DMS 273 (cell line): ENCODE measurements around the gene HMX1.

Experiments
- DNase-seq: peaks from one replicate; lab custom pipeline; 2025; ENCODE audit not compliant: unreplicated experiment; lab: John Stamatoyannopoulos, UW

Gene HMX1

DNA sequence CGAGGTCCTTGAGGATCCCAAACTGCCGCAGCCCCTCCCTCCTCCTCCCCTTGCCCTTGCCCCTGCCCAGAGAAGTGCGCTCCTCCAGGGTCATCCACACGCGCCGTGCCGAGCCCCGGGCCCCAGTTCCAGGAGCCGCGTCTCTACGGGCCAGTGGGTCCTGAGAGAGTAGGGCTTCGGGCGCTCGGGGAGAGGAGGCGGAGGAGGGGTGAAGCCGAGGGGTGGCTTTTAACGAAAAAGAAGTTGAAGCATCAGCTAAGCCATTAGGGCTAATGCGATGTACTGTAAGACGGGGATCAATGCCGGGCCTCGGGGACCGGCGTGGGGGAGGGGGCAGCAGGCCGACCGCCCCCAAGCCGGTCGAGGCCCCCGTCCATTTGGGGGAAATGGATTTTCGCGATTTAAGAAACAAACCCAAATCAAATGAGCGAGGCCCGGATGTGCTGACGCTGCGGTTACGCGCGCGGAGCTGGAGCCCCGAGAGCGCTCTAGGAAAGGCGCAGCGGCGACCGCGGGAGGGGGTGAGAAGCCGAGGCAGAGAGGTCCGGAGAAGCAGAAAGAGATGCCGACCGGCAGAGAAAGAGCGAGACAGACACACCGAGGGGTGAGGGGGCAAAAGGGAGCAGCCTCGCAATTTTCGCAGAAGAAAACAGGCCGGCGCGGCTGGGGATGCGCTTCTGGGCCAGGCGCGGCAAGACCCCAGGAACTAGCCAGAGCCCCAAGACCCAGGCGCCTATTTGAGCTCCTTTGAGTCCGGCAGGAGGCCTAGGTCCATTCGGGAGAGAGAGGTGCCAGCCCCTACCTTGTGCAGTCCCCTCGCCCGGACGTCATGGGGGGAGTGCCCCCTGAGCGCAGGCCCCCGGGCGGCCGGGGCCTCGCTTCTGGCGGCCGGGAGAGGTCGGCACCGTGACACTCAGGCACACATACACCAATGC is 13.6 kb downstream of the HMX1 start:
- no peak for DNase-seq

DNA sequence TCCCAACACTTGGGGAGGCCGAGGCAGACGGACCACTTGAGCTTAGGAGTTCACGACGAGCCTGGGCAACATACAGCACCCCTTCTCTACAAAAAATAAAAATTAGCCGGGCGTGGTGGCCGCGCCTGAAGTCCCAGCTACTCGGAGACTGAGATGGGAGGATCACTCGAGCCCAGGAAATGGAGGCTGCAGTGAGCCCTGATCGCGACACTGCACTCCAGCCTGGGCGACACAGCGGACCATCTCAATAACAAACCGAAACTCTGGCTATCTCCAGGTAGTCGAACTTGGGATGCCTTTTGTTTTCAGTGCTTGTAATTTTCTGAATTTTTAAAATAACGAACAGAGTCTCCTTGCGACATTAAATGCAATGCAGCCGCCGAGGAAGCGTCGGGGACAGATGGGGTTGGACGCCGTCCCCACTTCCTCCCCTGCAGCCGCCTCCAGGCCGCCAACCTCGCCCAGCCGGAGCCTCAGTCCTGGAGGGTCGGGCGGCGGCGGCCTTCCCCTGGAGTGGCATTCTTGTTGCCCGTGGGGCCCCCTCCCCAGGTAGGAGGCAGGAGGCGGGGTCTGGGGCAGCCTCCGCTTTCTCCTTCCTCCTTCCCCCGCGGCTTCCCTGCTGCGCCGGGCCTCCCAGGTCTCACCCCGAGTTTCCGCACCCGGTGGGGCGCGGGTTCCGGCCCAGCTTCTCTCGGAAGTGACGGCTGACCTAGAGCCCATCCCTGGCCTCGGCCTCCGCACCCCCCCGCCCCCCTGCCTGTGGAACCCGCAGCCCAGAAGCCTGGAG is 14.6 kb downstream of the HMX1 start:
- DNase-seq: no peak

DNA sequence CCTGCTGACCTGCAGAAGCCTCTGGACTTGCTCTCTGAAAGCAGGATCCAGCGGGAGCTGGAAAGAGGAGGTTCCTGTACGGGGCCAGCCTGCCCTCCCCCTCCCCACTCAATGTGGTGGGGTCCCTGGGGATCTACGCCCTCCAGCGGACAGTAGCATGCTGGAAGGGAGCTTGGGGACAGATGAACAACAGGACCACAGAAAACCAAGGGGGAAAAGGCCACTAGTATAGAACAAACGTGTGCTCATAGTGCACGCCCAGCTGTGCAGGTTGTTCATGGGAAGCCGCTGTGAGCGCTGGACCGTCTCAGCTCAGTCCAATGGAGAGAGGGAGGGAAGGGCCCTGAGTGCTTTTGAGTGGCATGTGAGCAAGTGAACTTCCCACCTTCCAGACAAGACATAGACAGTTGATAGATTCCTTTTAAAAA is 15.8 kb downstream of the HMX1 start:
- DNase-seq: peak; percentile 37

- DNase-seq: no peak
Observed at GRCh38 chr4:8854931-8855330, 16.7 kb downstream of the HMX1 start.

- no peak for DNase-seq
Observed at GRCh38 chr4:8854016-8854415, 17.6 kb downstream of the HMX1 start.

DNA sequence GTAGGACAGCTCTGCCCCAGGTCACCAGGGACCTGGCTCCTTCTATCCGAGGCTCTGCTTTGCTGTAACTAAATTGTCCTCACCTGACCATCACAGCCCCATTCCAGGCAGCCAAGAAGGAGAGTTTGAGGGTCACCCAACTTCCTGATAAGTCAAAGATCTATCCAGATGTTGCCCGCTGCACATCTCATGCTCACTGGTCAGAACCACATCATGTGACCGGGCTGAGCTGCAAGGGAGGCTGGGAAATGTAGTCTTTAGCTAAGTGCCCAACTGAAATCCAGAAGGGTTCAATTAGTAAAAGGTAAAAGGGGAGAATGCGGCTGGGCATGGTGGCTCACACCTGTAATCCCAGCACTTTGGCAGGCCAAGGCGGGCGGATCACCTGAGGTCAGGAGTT is 18.4 kb downstream of the HMX1 start:
- peak; percentile 13 for DNase-seq

- peak; percentile 53 for DNase-seq
Observed at GRCh38 chr4:8852118-8852704, 19.4 kb downstream of the HMX1 start.

GRCh38 chr4:8851321-8852117 is 20.1 kb downstream of the HMX1 start:
- no peak for DNase-seq

DNA sequence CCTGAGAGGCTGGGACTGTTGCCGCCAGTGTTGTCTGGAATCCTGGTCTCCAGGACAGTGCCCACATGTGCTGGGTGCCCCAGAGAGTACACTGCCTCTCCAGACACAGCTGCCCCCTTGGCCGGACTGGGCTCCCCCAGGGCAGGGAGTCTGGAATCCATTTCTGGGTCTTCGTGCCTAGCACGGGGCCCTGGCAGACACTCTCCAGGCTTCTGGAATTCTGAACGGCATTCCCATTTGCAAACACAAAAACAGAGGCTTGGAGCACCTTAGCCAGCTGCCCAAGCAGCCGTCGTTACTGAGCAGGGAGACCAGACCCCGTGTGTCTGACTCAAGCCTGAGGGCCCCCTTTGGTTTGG is 20.8 kb downstream of the HMX1 start:
- no peak for DNase-seq

DNA sequence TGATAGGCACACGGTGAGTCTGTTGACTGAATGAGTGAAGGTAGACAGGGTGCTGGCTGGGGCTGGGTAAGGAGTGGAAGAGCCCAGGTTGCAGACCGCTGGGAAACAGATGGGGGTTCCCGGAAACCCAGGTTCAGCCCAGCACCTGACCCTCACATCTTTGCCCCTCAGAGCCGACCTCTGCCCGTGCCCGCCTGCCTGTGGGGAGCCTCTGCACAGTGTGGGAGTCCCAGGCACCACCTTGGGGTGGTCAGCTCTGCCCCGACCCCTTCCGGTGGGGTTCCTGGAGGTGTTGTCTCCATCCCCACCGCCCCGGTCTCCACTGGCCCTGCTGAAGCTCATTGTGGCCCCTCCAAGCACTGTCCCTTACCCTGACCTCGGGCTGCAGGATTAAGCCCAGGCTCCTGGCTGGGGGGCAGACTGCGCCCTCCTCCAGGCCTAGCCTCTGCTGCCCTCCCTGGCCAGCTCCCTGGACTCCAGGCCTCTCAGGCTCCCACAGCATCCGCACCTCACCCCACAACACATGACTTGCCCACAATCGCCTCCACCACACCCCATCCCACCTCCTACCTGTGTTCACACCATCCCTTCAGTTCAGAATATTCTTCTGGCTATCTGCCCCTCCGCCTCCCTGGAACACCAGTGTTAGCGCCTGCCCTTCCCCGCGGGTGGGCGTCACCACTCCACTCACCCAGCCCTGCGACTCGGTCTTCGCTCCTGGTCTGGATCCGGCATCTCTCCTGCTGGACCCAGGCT is 21.4 kb downstream of the HMX1 start:
- no peak for DNase-seq

DNA sequence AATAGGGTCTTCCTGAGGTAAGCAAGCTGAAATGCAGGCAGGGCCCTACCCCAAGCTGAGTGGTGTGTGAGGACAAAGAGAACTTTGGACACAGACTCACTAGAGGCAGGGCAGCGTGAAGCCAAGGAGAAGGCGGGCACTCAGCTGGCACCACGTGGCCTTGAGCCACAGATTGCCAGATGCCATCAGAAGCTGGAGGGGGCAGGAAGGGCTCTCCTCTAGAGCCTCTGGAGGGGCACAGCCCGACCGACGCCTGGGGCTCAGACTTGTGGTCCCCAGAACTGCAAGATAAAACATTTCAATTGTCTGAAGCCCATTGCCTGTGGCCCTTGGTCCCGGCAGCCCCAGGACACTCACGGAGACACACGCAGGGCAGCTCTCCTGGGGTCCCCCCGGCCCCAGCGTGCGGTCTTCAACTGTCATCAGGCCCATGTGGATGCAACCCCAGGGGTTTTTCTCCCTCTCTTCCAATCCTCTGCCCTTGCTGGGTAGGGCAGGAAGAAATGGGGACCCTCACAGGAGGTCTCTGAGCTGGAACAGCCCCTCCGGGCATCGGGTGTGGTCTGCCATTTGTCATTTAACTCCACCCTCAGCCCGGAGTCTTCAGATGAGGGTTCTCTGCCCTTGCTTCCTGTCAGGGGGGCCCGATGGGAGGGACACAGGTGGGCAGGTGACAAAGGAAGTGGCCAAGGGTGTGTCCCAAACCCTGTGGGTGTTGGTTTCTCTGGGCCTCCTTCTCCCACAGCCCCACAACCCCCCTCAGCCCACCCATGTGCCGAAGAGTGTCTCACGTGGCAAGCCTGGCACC is 22.2 kb downstream of the HMX1 start:
- peak; percentile 11 for DNase-seq

GRCh38 chr4:8848507-8849265 is 23.0 kb downstream of the HMX1 start:
- no peak for DNase-seq

- DNase-seq: peak; percentile 64
Observed at GRCh38 chr4:8847764-8848163, 23.9 kb downstream of the HMX1 start.

- DNase-seq: no peak
Observed at GRCh38 chr4:8847331-8847730, 24.3 kb downstream of the HMX1 start.

- DNase-seq: no peak
Observed at GRCh38 chr4:8846826-8847225, 24.8 kb downstream of the HMX1 start.

DNA sequence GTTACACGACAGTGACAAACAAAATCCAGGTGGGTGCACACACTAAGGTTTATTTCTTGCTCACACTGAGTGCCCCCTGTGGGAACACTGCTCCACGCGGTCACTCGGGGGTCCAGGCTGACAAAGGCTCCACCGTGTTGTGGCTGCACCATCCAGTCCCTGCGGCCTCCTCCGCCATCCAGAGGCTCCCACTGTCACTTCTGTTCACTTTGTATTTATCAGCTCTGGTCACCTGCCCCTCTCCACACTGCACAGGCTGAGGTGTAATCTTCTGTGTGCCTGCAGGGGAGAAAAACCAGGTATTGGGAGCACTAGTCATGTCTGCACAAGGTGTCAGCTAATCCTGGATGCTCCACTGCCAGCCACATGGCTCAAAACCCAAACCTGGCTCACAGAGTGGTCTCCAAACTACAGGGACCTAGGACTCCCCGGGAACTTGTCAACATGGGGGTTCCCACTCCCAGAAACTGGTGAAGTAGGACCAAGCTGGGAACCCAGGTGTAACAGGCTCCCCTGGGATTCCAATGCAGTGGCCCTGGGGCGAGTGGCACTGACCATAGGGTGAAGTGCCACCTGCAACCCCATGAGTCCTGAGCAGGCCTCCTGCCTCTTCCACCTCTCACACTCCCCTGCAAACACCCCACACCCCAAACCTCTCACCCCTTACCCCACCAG is 25.5 kb downstream of the HMX1 start:
- no peak for DNase-seq

- peak; percentile 36 for DNase-seq
Observed at GRCh38 chr4:8844976-8845690, 26.5 kb downstream of the HMX1 start.
